Calu3 (cell line): ENCODE data around the gene FUT7. TPM values are rescaled to one million over a fixed set of nuclear protein-coding genes. Genes with fewer than 3 reads are reported as not detected.

Experiments used
- BruUV-seq: library from RNA; stranded (reverse); fragments of 400-500 nt; replicated peaks from 2 replicates; lab custom pipeline; 2021; lab: Mats Ljungman, UMichigan
- CTCF ChIA-PET: fragments of 300-600 bp; sonication (Branson Sonifier 250); formaldehyde crosslinking; loops from one replicate; lab custom pipeline; 2022; ENCODE audit warnings: antibody characterized with exemption; lab: Charles Lee
- DNase-seq: peaks from one replicate; pipeline ENCODE4 v3.0.0; 2022
- H3K27ac Mint-ChIP-seq: one replicate; pipeline ENCODE4 v1.8.0; 2022; ENCODE audit warnings: mixed read lengths; ENCODE audit not compliant: unreplicated experiment
- H3K27me3 Mint-ChIP-seq: one replicate; pipeline ENCODE4 v1.8.0; 2022; ENCODE audit warnings: mixed read lengths; ENCODE audit not compliant: unreplicated experiment
- H3K36me3 Mint-ChIP-seq: one replicate; pipeline ENCODE4 v1.8.0; 2022; ENCODE audit warnings: mild to moderate bottlenecking, moderate library complexity, mixed read lengths; ENCODE audit not compliant: insufficient read depth, unreplicated experiment
- H3K4me1 Mint-ChIP-seq: one replicate; pipeline ENCODE4 v1.8.0; 2022; ENCODE audit warnings: mild to moderate bottlenecking, low read depth, mixed read lengths; ENCODE audit not compliant: unreplicated experiment
- H3K4me3 Mint-ChIP-seq: one replicate; pipeline ENCODE4 v1.8.0; 2022; ENCODE audit warnings: mild to moderate bottlenecking, low read depth, moderate library complexity, mixed read lengths; ENCODE audit not compliant: unreplicated experiment
- H3K9me3 Mint-ChIP-seq: one replicate; pipeline ENCODE4 v1.8.0; 2022; ENCODE audit warnings: low read depth, mixed read lengths; ENCODE audit not compliant: unreplicated experiment
- intact Hi-C: fragments of 100-400 bp; cut with micrococcal nuclease; formaldehyde crosslinking; loops from one replicate; pipeline ENCODE4 v1.10.0; 2022; ENCODE audit not compliant: unreplicated experiment
- total RNA-seq: library from RNA; stranded (reverse); gene quantifications from 2 replicates; pipeline ENCODE4 v1.2.3, GENCODE V29; 2022
- TF ChIP-seq, protein P1 (sequence below): fragments of 200-600 bp; IDR thresholded peaks from one replicate; pipeline ENCODE4 v1.8.0; 2022; ENCODE audit warnings: antibody characterized with exemption; ENCODE audit not compliant: unreplicated experiment

The FUT7 gene
- total RNA-seq, 1 experiment from 2014 or later: not detected

DNA sequence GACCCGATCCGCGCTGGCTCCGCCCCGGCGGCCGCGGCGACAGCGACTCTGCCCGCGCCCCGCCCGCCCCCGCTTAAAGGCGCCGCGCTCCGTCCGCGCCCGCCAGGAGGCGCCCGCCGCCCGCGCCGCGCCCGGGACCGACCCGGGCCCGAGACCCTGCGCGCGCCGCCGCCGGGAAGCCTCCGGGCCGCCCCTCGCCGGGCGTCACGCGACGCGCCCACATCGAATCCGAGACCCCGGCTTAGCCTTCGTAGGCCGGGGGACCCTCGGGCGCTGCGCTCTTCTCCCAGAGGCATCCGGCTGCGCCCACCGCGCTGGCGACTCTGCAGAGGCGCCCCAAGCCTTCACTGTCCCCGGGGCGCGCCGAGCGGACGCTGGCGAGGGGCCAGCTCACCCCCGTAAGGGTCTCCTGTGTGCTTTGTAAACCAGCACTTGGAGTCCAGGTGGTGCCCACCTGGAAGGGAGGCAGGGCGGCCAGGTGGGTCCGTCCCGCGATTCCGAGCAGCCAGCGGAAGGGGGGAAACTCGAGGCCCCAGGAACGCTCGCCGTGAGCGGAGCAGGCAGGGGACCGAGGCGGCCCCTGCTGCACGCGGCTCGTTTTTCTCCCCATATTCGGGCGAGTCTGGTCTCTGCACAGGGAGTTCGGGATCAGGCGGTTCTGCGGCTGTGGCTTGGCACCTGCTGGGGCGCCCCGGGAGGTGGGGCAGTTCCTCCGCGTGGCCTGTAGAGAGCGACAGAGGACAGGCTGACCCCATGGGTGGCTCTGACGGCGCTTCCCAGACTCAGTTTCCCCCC, 3.4 kb downstream of the FUT7 start:
- no TSS peak for BruUV-seq
- peak; percentile 66 for DNase-seq
- Mint-ChIP-seq H3K9me3 (no peaks in the 10 kb centered on the region), H3K4me1 (no peaks in the 10 kb centered on the region), H3K27ac (no peak overlapping the region), H3K4me3 (peak overlapping the region; percentile 63), H3K36me3 (peaks cover 22% of the 10 kb centered on the region), H3K27me3 (no peaks in the 10 kb centered on the region)
- CTCF ChIA-PET: interaction anchor here (1.0 to 2.1 kb wide), 7 partner anchors 18 to 127 kb away, joined by 3 to 20 read pairs (median 4); partner anchors contain the start of genes FBXW5 and NPDC1
- intact Hi-C loops: no loop called here
- TF ChIP-seq, protein P1, sequence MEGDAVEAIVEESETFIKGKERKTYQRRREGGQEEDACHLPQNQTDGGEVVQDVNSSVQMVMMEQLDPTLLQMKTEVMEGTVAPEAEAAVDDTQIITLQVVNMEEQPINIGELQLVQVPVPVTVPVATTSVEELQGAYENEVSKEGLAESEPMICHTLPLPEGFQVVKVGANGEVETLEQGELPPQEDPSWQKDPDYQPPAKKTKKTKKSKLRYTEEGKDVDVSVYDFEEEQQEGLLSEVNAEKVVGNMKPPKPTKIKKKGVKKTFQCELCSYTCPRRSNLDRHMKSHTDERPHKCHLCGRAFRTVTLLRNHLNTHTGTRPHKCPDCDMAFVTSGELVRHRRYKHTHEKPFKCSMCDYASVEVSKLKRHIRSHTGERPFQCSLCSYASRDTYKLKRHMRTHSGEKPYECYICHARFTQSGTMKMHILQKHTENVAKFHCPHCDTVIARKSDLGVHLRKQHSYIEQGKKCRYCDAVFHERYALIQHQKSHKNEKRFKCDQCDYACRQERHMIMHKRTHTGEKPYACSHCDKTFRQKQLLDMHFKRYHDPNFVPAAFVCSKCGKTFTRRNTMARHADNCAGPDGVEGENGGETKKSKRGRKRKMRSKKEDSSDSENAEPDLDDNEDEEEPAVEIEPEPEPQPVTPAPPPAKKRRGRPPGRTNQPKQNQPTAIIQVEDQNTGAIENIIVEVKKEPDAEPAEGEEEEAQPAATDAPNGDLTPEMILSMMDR: peak; percentile 31

DNA sequence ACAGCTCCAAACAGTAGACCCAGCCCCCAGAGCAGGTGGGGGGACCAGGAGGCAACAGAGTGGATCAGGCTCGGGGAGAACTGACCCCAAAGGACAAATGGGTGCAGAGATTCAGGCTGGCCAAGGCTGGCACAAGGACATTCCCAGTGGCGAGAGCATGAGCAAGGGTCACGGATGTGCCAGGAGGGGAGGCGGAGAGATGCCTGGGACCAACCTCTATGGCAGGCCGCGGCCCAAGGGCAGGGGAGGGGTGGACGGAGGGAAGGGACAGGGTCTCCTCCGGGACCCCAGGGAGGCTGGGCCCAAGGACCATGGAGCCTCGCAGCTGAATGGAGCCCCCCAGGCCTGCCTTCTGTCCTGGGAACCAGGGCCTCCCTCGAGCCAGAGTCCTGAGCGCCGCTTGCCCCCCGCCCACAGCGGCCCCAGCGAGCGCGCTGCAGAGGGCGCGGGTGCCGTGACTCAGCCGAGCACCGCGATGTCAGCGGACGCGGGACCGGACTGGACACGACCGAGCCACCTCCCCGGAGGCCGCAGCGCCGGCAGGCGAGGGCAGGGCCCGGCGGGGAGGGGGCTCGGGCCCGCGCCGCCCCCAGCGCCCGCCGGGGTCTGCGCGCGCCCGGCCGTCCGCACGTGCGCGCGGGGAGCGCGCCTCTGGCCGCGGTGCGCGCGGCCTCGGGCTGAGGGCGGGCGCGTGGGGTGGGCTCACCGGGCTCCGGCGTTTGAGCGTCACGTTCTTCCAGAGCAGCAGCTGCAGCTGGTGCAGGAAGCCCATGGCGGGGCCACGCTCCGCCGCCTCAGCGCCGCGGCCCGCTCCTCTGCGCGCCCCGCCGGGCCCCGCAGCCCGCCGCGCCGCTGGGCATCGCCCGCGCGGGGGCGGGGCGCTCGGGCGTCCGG, 4.3 kb downstream of the FUT7 start, which contains the start of gene ABCA2:
Gene ABCA2, minus strand, starts transcription at position 869 of the 894 bp plus-strand sequence. Its CDS starts 97 bp downstream, at position 772.
- CTCF ChIA-PET: no interaction called here
- peak within 1 kb of the TSS; percentile 27 for H3K27ac Mint-ChIP-seq
- H3K36me3 Mint-ChIP-seq: peaks cover 22% of the 10 kb centered on the region
- no peak for DNase-seq
- no peaks in the 10 kb centered on the region for H3K9me3 Mint-ChIP-seq
- BruUV-seq: no TSS peak
- H3K27me3 Mint-ChIP-seq: no peaks in the 10 kb centered on the region
- no peaks in the 10 kb centered on the region for H3K4me1 Mint-ChIP-seq
- intact Hi-C loops: no loop called here
- TF ChIP-seq, protein P1: no peak
- peak within 1 kb of the TSS; percentile 69 for H3K4me3 Mint-ChIP-seq

DNA sequence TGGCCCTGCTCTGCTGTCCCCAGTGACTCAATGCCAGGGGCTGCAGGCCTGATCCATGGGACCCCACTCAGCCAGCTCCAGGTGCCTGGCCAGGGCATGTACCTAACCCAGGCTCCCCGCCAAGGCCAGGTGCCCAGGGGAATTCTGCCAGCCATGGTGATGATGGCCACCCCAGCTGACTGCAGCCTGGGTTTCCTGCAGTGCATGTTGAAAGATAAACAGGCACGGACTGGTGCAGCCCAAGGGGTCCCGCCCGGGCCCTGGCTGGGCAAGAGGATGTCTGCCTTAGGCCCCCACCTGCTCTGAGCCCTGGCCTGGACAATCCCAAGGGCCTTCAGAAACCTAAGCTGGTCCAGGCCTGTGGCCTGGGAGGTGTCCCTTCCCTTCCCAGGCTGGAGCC, 5.1 kb downstream of the FUT7 start:
- TF ChIP-seq, protein P1: no peak
- BruUV-seq: no TSS peak
- no peaks in the 10 kb centered on the region for H3K4me1 Mint-ChIP-seq
- H3K36me3 Mint-ChIP-seq: peaks cover 27% of the 10 kb centered on the region
- intact Hi-C loops: no loop called here
- peak overlapping the region; percentile 69 for H3K4me3 Mint-ChIP-seq
- CTCF ChIA-PET: no interaction called here
- H3K9me3 Mint-ChIP-seq: no peaks in the 10 kb centered on the region
- DNase-seq: no peak
- peak overlapping the region; percentile 27 for H3K27ac Mint-ChIP-seq
- H3K27me3 Mint-ChIP-seq: no peaks in the 10 kb centered on the region

DNA sequence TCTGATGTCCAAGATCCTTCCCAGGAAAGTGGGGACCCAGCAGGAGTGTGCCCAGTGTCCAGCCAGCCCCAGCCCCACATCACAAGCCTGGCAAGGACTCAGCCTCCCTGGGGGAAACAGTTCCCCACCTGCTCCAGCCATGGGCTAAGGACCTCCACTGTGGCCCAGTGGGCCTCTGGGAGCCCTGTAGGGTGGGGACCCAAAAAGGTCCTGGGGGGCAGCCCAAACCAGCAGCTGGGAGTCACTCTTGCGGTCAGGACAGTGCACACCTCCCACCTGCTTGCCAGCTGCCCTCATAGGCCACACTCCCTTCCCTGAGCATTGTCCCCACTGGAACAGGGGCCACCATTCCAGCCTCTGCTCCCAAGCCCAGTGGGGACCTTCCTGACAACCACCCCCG, 5.5 kb downstream of the FUT7 start:
- H3K4me3 Mint-ChIP-seq: no peak overlapping the region
- CTCF ChIA-PET: no interaction called here
- intact Hi-C loops: no loop called here
- peaks cover 31% of the 10 kb centered on the region for H3K36me3 Mint-ChIP-seq
- H3K27ac Mint-ChIP-seq: no peak overlapping the region
- H3K27me3 Mint-ChIP-seq: no peaks in the 10 kb centered on the region
- no peaks in the 10 kb centered on the region for H3K4me1 Mint-ChIP-seq
- DNase-seq: no peak
- no peaks in the 10 kb centered on the region for H3K9me3 Mint-ChIP-seq
- no TSS peak for BruUV-seq
- TF ChIP-seq, protein P1: no peak
